PC-9 (cell line): ENCODE data around the gene MXRA8.

Experiments
- EZH2 ChIP-seq: fragments of 200-600 bp; sonication (generic); IDR thresholded peaks from 2 replicates; pipeline ENCODE4 v1.8.0; 2017; ENCODE audit warnings: antibody characterized with exemption, low read depth
- TF ChIP-seq, protein P1 (sequence below): fragments of 200-600 bp; sonication (generic); conservative IDR thresholded peaks from 2 replicates; pipeline ENCODE4 v1.6.1; 2017; ENCODE audit warnings: mixed run types, antibody characterized with exemption, mild to moderate bottlenecking, moderate library complexity

DNA sequence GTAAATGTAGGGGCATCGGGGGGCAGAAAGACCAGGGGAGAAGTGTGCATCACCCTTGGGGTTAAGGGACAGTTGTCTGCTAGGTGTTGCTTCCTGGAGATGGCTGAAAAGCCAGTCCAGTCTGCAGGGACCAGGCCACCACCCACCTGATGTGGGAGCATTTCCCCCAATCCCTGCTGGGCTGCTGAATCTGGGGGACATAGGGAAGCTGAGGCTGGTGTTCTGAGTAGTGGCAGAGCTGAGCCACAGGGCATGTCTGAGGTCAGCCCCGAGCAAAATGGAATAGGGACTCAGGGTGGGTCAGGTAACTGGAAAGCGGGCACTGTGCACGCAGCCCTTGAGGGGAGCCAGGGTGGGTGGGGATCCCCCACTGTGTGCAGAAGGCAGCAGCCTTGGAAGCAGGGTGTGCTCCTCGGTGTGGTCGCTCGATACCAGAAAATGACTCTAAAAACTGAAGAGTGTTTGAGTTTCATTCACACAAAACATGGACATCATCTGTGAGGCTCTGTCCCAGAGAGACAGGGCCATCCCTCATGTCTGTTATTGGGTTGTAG lies 43.2 kb upstream of the MXRA8 start:
- TF ChIP-seq, protein P1, sequence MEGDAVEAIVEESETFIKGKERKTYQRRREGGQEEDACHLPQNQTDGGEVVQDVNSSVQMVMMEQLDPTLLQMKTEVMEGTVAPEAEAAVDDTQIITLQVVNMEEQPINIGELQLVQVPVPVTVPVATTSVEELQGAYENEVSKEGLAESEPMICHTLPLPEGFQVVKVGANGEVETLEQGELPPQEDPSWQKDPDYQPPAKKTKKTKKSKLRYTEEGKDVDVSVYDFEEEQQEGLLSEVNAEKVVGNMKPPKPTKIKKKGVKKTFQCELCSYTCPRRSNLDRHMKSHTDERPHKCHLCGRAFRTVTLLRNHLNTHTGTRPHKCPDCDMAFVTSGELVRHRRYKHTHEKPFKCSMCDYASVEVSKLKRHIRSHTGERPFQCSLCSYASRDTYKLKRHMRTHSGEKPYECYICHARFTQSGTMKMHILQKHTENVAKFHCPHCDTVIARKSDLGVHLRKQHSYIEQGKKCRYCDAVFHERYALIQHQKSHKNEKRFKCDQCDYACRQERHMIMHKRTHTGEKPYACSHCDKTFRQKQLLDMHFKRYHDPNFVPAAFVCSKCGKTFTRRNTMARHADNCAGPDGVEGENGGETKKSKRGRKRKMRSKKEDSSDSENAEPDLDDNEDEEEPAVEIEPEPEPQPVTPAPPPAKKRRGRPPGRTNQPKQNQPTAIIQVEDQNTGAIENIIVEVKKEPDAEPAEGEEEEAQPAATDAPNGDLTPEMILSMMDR, result no peak
- TF ChIP-seq EZH2, result no peak
